Measurements from ENCODE around the gene OR11A1.

- TF ChIP-seq JUND (IDR thresholded peaks at IDR 0.05), result no peak
- no peak for TF ChIP-seq CTCF (IDR thresholded peaks at IDR 0.05)
Measured at GRCh38 chr6:29493261-29493660, 36.4 kb upstream of the OR11A1 start.

Data from SK-N-SH (cell line).